IMR-90 (cell line): ENCODE results near the gene RSBN1L. TPM values are rescaled to one million over a fixed set of nuclear protein-coding genes. Genes with fewer than 3 reads are reported as not detected.

Experiments used
- ATAC-seq: fragments of 200-7000 bp; cut with Tn5 transposase; 2 replicates; pipeline ENCODE4 v1.9.1; 2020; ENCODE audit warnings: low read depth, mild to moderate bottlenecking, moderate library complexity
- BruUV-seq: library from RNA; stranded (reverse); fragments of 400-500 nt; replicated peaks from 2 replicates; lab custom pipeline; 2021; lab: Mats Ljungman, UMichigan
- CTCF ChIA-PET: fragments of 300-600 bp; formaldehyde crosslinking; extraction: SDS; loops from one replicate; lab custom pipeline; 2021; ENCODE audit warnings: antibody characterized with exemption; lab: Yijun Ruan, JAX
- POLR2A ChIA-PET: fragments of 300-600 bp; sonication (Branson Sonifier 250); formaldehyde crosslinking; loops from one replicate; lab custom pipeline; 2022; ENCODE audit warnings: antibody characterized with exemption; ENCODE audit not compliant: unreplicated experiment; lab: Charles Lee
- DNase-seq: peaks from one replicate; pipeline ENCODE4 v3.0.0; 2013
- H2AFZ ChIP-seq: replicated peaks from 2 replicates; pipeline ENCODE3; 2013; ENCODE audit warnings: low read length, mild to moderate bottlenecking; ENCODE audit not compliant: poor library complexity
- H2AK5ac ChIP-seq: 2 replicates; pipeline ENCODE4 v1.6.1; 2013; ENCODE audit warnings: low read depth, low read length, inconsistent platforms
- H2AK9ac ChIP-seq: replicated peaks from 2 replicates; pipeline ENCODE3; 2013; ENCODE audit warnings: mild to moderate bottlenecking, low read depth, low read length, moderate library complexity; ENCODE audit not compliant: poor library complexity
- H2BK120ac ChIP-seq: 2 replicates; pipeline ENCODE4 v1.6.1; 2013; ENCODE audit warnings: low read depth, low read length, inconsistent platforms
- H2BK15ac ChIP-seq: 3 replicates; pipeline ENCODE4 v1.6.1; 2013; ENCODE audit warnings: low read depth, low read length, inconsistent platforms
- H2BK20ac ChIP-seq: 2 replicates; pipeline ENCODE4 v1.6.1; 2013; ENCODE audit warnings: low read depth, mild to moderate bottlenecking, inconsistent platforms, low read length, moderate library complexity
- H2BK5ac ChIP-seq: 2 replicates; pipeline ENCODE4 v1.6.1; 2013; ENCODE audit warnings: mild to moderate bottlenecking, low read depth, low read length, inconsistent platforms; ENCODE audit not compliant: poor library complexity, severe bottlenecking
- H3K14ac ChIP-seq: replicated peaks from 2 replicates; pipeline ENCODE4 v1.6.1; 2013; ENCODE audit warnings: low read depth, low read length, inconsistent platforms
- H3K18ac ChIP-seq: 2 replicates; pipeline ENCODE4 v1.6.1; 2013; ENCODE audit warnings: low read depth, low read length, control low read depth
- H3K23ac ChIP-seq: 2 replicates; pipeline ENCODE4 v1.6.1; 2013; ENCODE audit warnings: low read depth, low read length, inconsistent platforms
- H3K27ac ChIP-seq: 2 replicates; pipeline ENCODE4 v1.5.1; 2013; ENCODE audit warnings: mild to moderate bottlenecking, control low read depth, low read length; ENCODE audit not compliant: insufficient read depth
- H3K27me3 ChIP-seq: 2 replicates; pipeline ENCODE4 v1.6.1; 2013; ENCODE audit warnings: low read length; ENCODE audit not compliant: control insufficient read depth, insufficient read depth
- H3K36me3 ChIP-seq: 2 replicates; pipeline ENCODE4 v1.6.1; 2013; ENCODE audit warnings: low read length, mixed read lengths; ENCODE audit not compliant: control insufficient read depth, insufficient read depth
- H3K4ac ChIP-seq: 2 replicates; pipeline ENCODE4 v1.6.1; 2013; ENCODE audit warnings: low read depth, low read length, inconsistent platforms
- H3K4me1 ChIP-seq: 2 replicates; pipeline ENCODE4 v1.6.1; 2013; ENCODE audit warnings: low read length, mixed read lengths; ENCODE audit not compliant: control insufficient read depth, insufficient read depth
- H3K4me2 ChIP-seq: 2 replicates; pipeline ENCODE4 v1.6.1; 2013; ENCODE audit warnings: low read depth, mild to moderate bottlenecking, control low read depth, low read length, moderate library complexity
- H3K4me3 ChIP-seq: 2 replicates; pipeline ENCODE4 v1.5.1; 2013; ENCODE audit warnings: low read depth, mild to moderate bottlenecking, control low read depth, low read length, moderate library complexity; ENCODE audit not compliant: insufficient read depth
- H3K56ac ChIP-seq: 2 replicates; pipeline ENCODE4 v1.6.1; 2013; ENCODE audit warnings: low read length, inconsistent platforms; ENCODE audit not compliant: insufficient read depth; ENCODE audit errors: extremely low read depth
- H3K79me1 ChIP-seq, 2 experiments: 2 replicates each; pipeline ENCODE4 v1.6.1; 2013; ENCODE audit warnings: low read length in 2 of 2, inconsistent platforms in 1 of 2, low read depth in 1 of 2
- H3K9ac ChIP-seq: 2 replicates; pipeline ENCODE4 v1.6.1; 2013; ENCODE audit warnings: low read depth, low read length, control low read depth
- H3K9me1 ChIP-seq: 2 replicates; pipeline ENCODE4 v1.6.1; 2013; ENCODE audit warnings: low read length, inconsistent platforms; ENCODE audit not compliant: insufficient read depth
- H3K9me3 ChIP-seq: 2 replicates; pipeline ENCODE4 v1.6.1; 2013; ENCODE audit warnings: low read length; ENCODE audit not compliant: control insufficient read depth, insufficient read depth
- H4K20me1 ChIP-seq: 2 replicates; pipeline ENCODE4 v1.6.1; 2013; ENCODE audit warnings: low read length, inconsistent platforms; ENCODE audit not compliant: insufficient read depth
- H4K5ac ChIP-seq: 2 replicates; pipeline ENCODE4 v1.6.1; 2013; ENCODE audit warnings: mild to moderate bottlenecking, low read depth, low read length, control low read depth
- H4K8ac ChIP-seq, 2 experiments: 2 replicates each; pipeline ENCODE4 v1.6.1; 2013; ENCODE audit warnings: low read depth in 2 of 2, low read length in 2 of 2, control low read depth in 1 of 2, inconsistent platforms in 1 of 2
- H4K91ac ChIP-seq: 2 replicates; pipeline ENCODE4 v1.6.1; 2013; ENCODE audit warnings: low read depth, low read length, inconsistent platforms; ENCODE audit not compliant: insufficient read depth
- CEBPB ChIP-seq: IDR thresholded peaks from 2 replicates; pipeline ENCODE4 v1.6.1; 2012; ENCODE audit warnings: low read depth, low read length, improper control_type of control experiment
- CHD1 ChIP-seq: IDR thresholded peaks from 2 replicates; pipeline ENCODE4 v1.6.1; 2012; ENCODE audit warnings: low read depth, low read length, improper control_type of control experiment
- CTCF ChIP-seq: conservative IDR thresholded peaks from 2 replicates; pipeline ENCODE4 v1.5.1; 2012; ENCODE audit warnings: mild to moderate bottlenecking, low read depth, low read length, improper control_type of control experiment
- ELK1 ChIP-seq: fragments of 150-350 bp; IDR thresholded peaks from 2 replicates; pipeline ENCODE4 v1.6.1; 2016; ENCODE audit warnings: low read depth, mild to moderate bottlenecking, low read length, moderate library complexity, borderline replicate concordance
- FOS ChIP-seq: fragments of 150-350 bp; IDR thresholded peaks from 2 replicates; pipeline ENCODE4 v1.6.1; 2016; ENCODE audit warnings: low read depth, low read length
- MAZ ChIP-seq: IDR thresholded peaks from 2 replicates; pipeline ENCODE4 v1.6.1; 2012; ENCODE audit warnings: low read depth, mild to moderate bottlenecking, low read length, improper control_type of control experiment, moderate library complexity, borderline replicate concordance
- MXI1 ChIP-seq: IDR thresholded peaks from 2 replicates; pipeline ENCODE4 v1.6.1; 2012; ENCODE audit warnings: low read depth, mild to moderate bottlenecking, low read length, moderate library complexity, borderline replicate concordance
- RAD21 ChIP-seq: IDR thresholded peaks from 2 replicates; pipeline ENCODE4 v1.6.1; 2012; ENCODE audit warnings: low read length, improper control_type of control experiment
- RCOR1 ChIP-seq: IDR thresholded peaks from 2 replicates; pipeline ENCODE4 v1.6.1; 2012; ENCODE audit warnings: mild to moderate bottlenecking, low read length, improper control_type of control experiment; ENCODE audit not compliant: insufficient replicate concordance
- SMC3 ChIP-seq: fragments of 150-350 bp; IDR thresholded peaks from 2 replicates; pipeline ENCODE4 v1.6.1; 2016; ENCODE audit warnings: low read depth, mild to moderate bottlenecking, antibody characterized with exemption, low read length, moderate library complexity
- USF2 ChIP-seq: fragments of 150-350 bp; IDR thresholded peaks from 2 replicates; pipeline ENCODE4 v1.6.1; 2017; ENCODE audit warnings: mild to moderate bottlenecking, antibody characterized with exemption, low read length, low read depth
- WGBS, 2 experiments: methylation state at CpG; one replicate each; pipeline versions ENCODE4 v1.1.5 to v1.1.7; 2013; ENCODE audit warnings: missing lambda C conversion rate in 2 of 2; ENCODE audit not compliant: insufficient read length in 1 of 2; ENCODE audit errors: extremely low coverage in 2 of 2; 5-methylcytosine and 5-hydroxymethylcytosine counted together
- dilution Hi-C: fragments of 300-500 bp; cut with HindIII; formaldehyde crosslinking; loops from one replicate; pipeline ENCODE4 v1.14.3; 2018; ENCODE audit warnings: low sequenced_read_pairs; ENCODE audit not compliant: unreplicated experiment
- in situ Hi-C: fragments of 300-500 bp; cut with MboI; formaldehyde crosslinking; loops from 3 replicates; pipeline ENCODE4 v1.14.3; 2019; ENCODE audit warnings: low sequenced_read_pairs, inconsistent platforms, mixed read lengths
- intact Hi-C: fragments of 100-400 bp; cut with micrococcal nuclease; formaldehyde crosslinking; loops from 2 replicates; pipeline ENCODE4 v1.10.0; 2022
- polyA plus RNA-seq, 3 experiments: library from polyadenylated mRNA; depleted of rRNA; stranded (reverse); fragments of >200 nt; gene quantifications; 2 replicates each; pipeline ENCODE4 v1.2.3, GENCODE V29; 2012; ENCODE audit warnings: low replicate concordance in 1 of 3
- total RNA-seq: library from RNA; depleted of rRNA; stranded (reverse); fragments of >200 nt; gene quantifications from 2 replicates; pipeline ENCODE4 v1.2.3, GENCODE V29; 2012

Gene RSBN1L
- total and polyA plus RNA-seq, 2 of the 4 experiments (the other 2 are of a cell fraction) = 7.8 to 14.7 TPM

- Histone ChIP-seq H3K4me1 (peaks cover 7% of the 10 kb centered on the region), H2AK5ac (no peak overlapping the region), H4K8ac (no peak overlapping the region), H3K79me1 (peaks cover 20 to 59% of the 10 kb centered on the region in 2 experiments), H4K20me1 (peaks cover 4% of the 10 kb centered on the region; the same call in 1 of the 2 replicates), H3K27ac (no peak overlapping the region), H2AK9ac (no peak overlapping the region), H4K91ac (no peak overlapping the region), H2BK120ac (no peak overlapping the region), H3K9ac (no peak overlapping the region), H3K4ac (no peak overlapping the region), H3K36me3 (no peaks in the 10 kb centered on the region), H2BK15ac (no peak overlapping the region), H3K23ac (no peak overlapping the region; the same call in 1 of the 2 replicates), H2AFZ (no peak overlapping the region), H3K4me3 (no peak overlapping the region), H3K9me3 (no peaks in the 10 kb centered on the region; the same call in 1 of the 2 replicates), H3K18ac (no peak overlapping the region), H3K9me1 (peaks cover 12% of the 10 kb centered on the region; the same call in 1 of the 2 replicates), H3K14ac (no peak overlapping the region), H2BK20ac (0 out of 2 replicates have a peak overlapping the region, but pooled peaks have one; percentile 39), H3K56ac (no peak overlapping the region), H3K4me2 (no peak overlapping the region), H3K27me3 (no peaks in the 10 kb centered on the region), H2BK5ac (no peak overlapping the region), H4K5ac (no peak overlapping the region)
- POLR2A ChIA-PET = no interaction called here
- intact Hi-C loops (no loop called here), dilution Hi-C loops (no loop called here), in situ Hi-C loops (no loop called here)
- peak; percentile 7 for DNase-seq
- no peak for TF ChIP-seq CTCF
- TF ChIP-seq ELK1 = no peak
- no peak for TF ChIP-seq CEBPB
- TF ChIP-seq RCOR1 = no peak
- no peak for TF ChIP-seq SMC3
- TF ChIP-seq RAD21 = no peak
- TF ChIP-seq MXI1 = no peak
- TF ChIP-seq FOS = no peak
- TF ChIP-seq CHD1 = no peak
- TF ChIP-seq MAZ = no peak
- no peak for TF ChIP-seq USF2
- WGBS, 2 experiments = 67% methylated on average over 1 of the region's 8 CpGs; no CpG with 5 or more reads in 1 of the 2 experiments
- no peak for ATAC-seq
- CTCF ChIA-PET = no interaction called here
- no TSS peak for BruUV-seq
Observed at GRCh38 chr7:77830649-77831355, 134.5 kb downstream of the RSBN1L start.
